IMR-90 (cell line): ENCODE data around the gene CYP27B1. TPM values are rescaled to one million over a fixed set of nuclear protein-coding genes. Genes with fewer than 3 reads are reported as not detected.

Experiments
- ATAC-seq: fragments of 200-7000 bp; cut with Tn5 transposase; 2 replicates; pipeline ENCODE4 v1.9.1; 2020; ENCODE audit warnings: low read depth, mild to moderate bottlenecking, moderate library complexity
- BruUV-seq: library from RNA; stranded (reverse); fragments of 400-500 nt; replicated peaks from 2 replicates; lab custom pipeline; 2021; lab: Mats Ljungman, UMichigan
- CTCF ChIA-PET: fragments of 300-600 bp; formaldehyde crosslinking; extraction: SDS; loops from one replicate; lab custom pipeline; 2021; ENCODE audit warnings: antibody characterized with exemption; lab: Yijun Ruan, JAX
- POLR2A ChIA-PET: fragments of 300-600 bp; sonication (Branson Sonifier 250); formaldehyde crosslinking; loops from one replicate; lab custom pipeline; 2022; ENCODE audit warnings: antibody characterized with exemption; ENCODE audit not compliant: unreplicated experiment; lab: Charles Lee
- DNase-seq: peaks from one replicate; pipeline ENCODE4 v3.0.0; 2013
- H2AFZ ChIP-seq: replicated peaks from 2 replicates; pipeline ENCODE3; 2013; ENCODE audit warnings: low read length, mild to moderate bottlenecking; ENCODE audit not compliant: poor library complexity
- H2AK5ac ChIP-seq: 2 replicates; pipeline ENCODE4 v1.6.1; 2013; ENCODE audit warnings: low read depth, low read length, inconsistent platforms
- H2AK9ac ChIP-seq: replicated peaks from 2 replicates; pipeline ENCODE3; 2013; ENCODE audit warnings: mild to moderate bottlenecking, low read depth, low read length, moderate library complexity; ENCODE audit not compliant: poor library complexity
- H2BK120ac ChIP-seq: 2 replicates; pipeline ENCODE4 v1.6.1; 2013; ENCODE audit warnings: low read depth, low read length, inconsistent platforms
- H2BK15ac ChIP-seq: 3 replicates; pipeline ENCODE4 v1.6.1; 2013; ENCODE audit warnings: low read depth, low read length, inconsistent platforms
- H2BK20ac ChIP-seq: 2 replicates; pipeline ENCODE4 v1.6.1; 2013; ENCODE audit warnings: low read depth, mild to moderate bottlenecking, inconsistent platforms, low read length, moderate library complexity
- H2BK5ac ChIP-seq: 2 replicates; pipeline ENCODE4 v1.6.1; 2013; ENCODE audit warnings: mild to moderate bottlenecking, low read depth, low read length, inconsistent platforms; ENCODE audit not compliant: poor library complexity, severe bottlenecking
- H3K14ac ChIP-seq: replicated peaks from 2 replicates; pipeline ENCODE4 v1.6.1; 2013; ENCODE audit warnings: low read depth, low read length, inconsistent platforms
- H3K18ac ChIP-seq: 2 replicates; pipeline ENCODE4 v1.6.1; 2013; ENCODE audit warnings: low read depth, low read length, control low read depth
- H3K23ac ChIP-seq: 2 replicates; pipeline ENCODE4 v1.6.1; 2013; ENCODE audit warnings: low read depth, low read length, inconsistent platforms
- H3K27ac ChIP-seq: 2 replicates; pipeline ENCODE4 v1.5.1; 2013; ENCODE audit warnings: mild to moderate bottlenecking, control low read depth, low read length; ENCODE audit not compliant: insufficient read depth
- H3K27me3 ChIP-seq: 2 replicates; pipeline ENCODE4 v1.6.1; 2013; ENCODE audit warnings: low read length; ENCODE audit not compliant: control insufficient read depth, insufficient read depth
- H3K36me3 ChIP-seq: 2 replicates; pipeline ENCODE4 v1.6.1; 2013; ENCODE audit warnings: low read length, mixed read lengths; ENCODE audit not compliant: control insufficient read depth, insufficient read depth
- H3K4ac ChIP-seq: 2 replicates; pipeline ENCODE4 v1.6.1; 2013; ENCODE audit warnings: low read depth, low read length, inconsistent platforms
- H3K4me1 ChIP-seq: 2 replicates; pipeline ENCODE4 v1.6.1; 2013; ENCODE audit warnings: low read length, mixed read lengths; ENCODE audit not compliant: control insufficient read depth, insufficient read depth
- H3K4me2 ChIP-seq: 2 replicates; pipeline ENCODE4 v1.6.1; 2013; ENCODE audit warnings: low read depth, mild to moderate bottlenecking, control low read depth, low read length, moderate library complexity
- H3K4me3 ChIP-seq: 2 replicates; pipeline ENCODE4 v1.5.1; 2013; ENCODE audit warnings: low read depth, mild to moderate bottlenecking, control low read depth, low read length, moderate library complexity; ENCODE audit not compliant: insufficient read depth
- H3K56ac ChIP-seq: 2 replicates; pipeline ENCODE4 v1.6.1; 2013; ENCODE audit warnings: low read length, inconsistent platforms; ENCODE audit not compliant: insufficient read depth; ENCODE audit errors: extremely low read depth
- H3K79me1 ChIP-seq, 2 experiments: 2 replicates each; pipeline ENCODE4 v1.6.1; 2013; ENCODE audit warnings: low read length in 2 of 2, inconsistent platforms in 1 of 2, low read depth in 1 of 2
- H3K9ac ChIP-seq: 2 replicates; pipeline ENCODE4 v1.6.1; 2013; ENCODE audit warnings: low read depth, low read length, control low read depth
- H3K9me1 ChIP-seq: 2 replicates; pipeline ENCODE4 v1.6.1; 2013; ENCODE audit warnings: low read length, inconsistent platforms; ENCODE audit not compliant: insufficient read depth
- H3K9me3 ChIP-seq: 2 replicates; pipeline ENCODE4 v1.6.1; 2013; ENCODE audit warnings: low read length; ENCODE audit not compliant: control insufficient read depth, insufficient read depth
- H4K20me1 ChIP-seq: 2 replicates; pipeline ENCODE4 v1.6.1; 2013; ENCODE audit warnings: low read length, inconsistent platforms; ENCODE audit not compliant: insufficient read depth
- H4K5ac ChIP-seq: 2 replicates; pipeline ENCODE4 v1.6.1; 2013; ENCODE audit warnings: mild to moderate bottlenecking, low read depth, low read length, control low read depth
- H4K8ac ChIP-seq, 2 experiments: 2 replicates each; pipeline ENCODE4 v1.6.1; 2013; ENCODE audit warnings: low read depth in 2 of 2, low read length in 2 of 2, control low read depth in 1 of 2, inconsistent platforms in 1 of 2
- H4K91ac ChIP-seq: 2 replicates; pipeline ENCODE4 v1.6.1; 2013; ENCODE audit warnings: low read depth, low read length, inconsistent platforms; ENCODE audit not compliant: insufficient read depth
- WGBS, 2 experiments: methylation state at CpG; one replicate each; pipeline versions ENCODE4 v1.1.5 to v1.1.7; 2013; ENCODE audit warnings: missing lambda C conversion rate in 2 of 2; ENCODE audit not compliant: insufficient read length in 1 of 2; ENCODE audit errors: extremely low coverage in 2 of 2; 5-methylcytosine and 5-hydroxymethylcytosine counted together
- dilution Hi-C: fragments of 300-500 bp; cut with HindIII; formaldehyde crosslinking; loops from one replicate; pipeline ENCODE4 v1.14.3; 2018; ENCODE audit warnings: low sequenced_read_pairs; ENCODE audit not compliant: unreplicated experiment
- in situ Hi-C: fragments of 300-500 bp; cut with MboI; formaldehyde crosslinking; loops from 3 replicates; pipeline ENCODE4 v1.14.3; 2019; ENCODE audit warnings: low sequenced_read_pairs, inconsistent platforms, mixed read lengths
- intact Hi-C: fragments of 100-400 bp; cut with micrococcal nuclease; formaldehyde crosslinking; loops from 2 replicates; pipeline ENCODE4 v1.10.0; 2022
- polyA plus RNA-seq, 3 experiments: library from polyadenylated mRNA; depleted of rRNA; stranded (reverse); fragments of >200 nt; gene quantifications; 2 replicates each; pipeline ENCODE4 v1.2.3, GENCODE V29; 2012; ENCODE audit warnings: low replicate concordance in 1 of 3
- total RNA-seq: library from RNA; depleted of rRNA; stranded (reverse); fragments of >200 nt; gene quantifications from 2 replicates; pipeline ENCODE4 v1.2.3, GENCODE V29; 2012
- TF ChIP-seq, protein P1 (sequence below): fragments of 150-350 bp; IDR thresholded peaks from 2 replicates; pipeline ENCODE4 v1.6.1; 2016; ENCODE audit warnings: low read depth, mild to moderate bottlenecking, low read length, moderate library complexity, borderline replicate concordance

The CYP27B1 gene
- total and polyA plus RNA-seq, 2 of the 4 experiments (the other 2 are of a cell fraction), result 0.36 to 1.3 TPM

DNA sequence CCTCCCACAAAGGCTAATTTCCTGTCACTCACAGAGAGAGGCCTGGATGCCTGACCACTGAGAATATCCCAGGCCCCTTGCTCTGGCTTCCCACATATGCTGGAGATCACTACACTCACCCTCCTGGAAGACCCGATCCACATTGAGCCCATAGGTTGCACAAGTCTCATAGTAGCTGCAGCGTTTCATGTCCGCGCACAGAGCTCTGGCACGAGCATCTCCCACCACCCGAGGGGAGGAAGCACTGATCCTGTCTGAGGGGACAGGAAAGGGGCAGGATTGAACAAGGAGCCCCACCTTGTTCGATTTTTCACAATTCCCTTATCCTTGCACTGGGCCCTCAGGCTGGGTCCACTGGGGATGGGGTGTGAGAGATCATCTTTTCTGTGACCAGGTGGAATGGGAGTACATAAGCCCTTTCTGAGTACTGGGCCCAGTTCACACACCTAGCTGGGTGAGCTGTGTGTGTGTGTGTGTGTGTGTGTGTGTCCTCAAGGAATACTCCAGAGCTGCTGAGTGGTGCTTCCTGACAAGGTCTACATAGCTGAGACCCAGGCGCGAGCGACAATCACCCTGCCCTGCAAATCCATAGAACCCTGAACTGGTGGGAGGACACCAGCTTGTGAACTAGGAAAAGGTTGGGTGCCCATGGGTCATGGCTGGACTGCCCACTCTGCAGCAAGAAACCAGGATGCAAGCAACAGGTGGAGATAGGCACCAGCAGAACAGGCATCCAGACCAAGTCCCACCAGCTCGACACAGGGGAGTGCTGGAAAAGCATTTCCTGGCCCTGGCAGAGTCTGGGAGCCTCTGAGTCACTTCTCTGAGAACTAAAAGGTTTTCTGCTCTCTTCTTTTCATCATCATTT lies 33.9 kb downstream of the CYP27B1 start:
- H2AK5ac ChIP-seq, result no peak overlapping the region
- H3K23ac ChIP-seq, result no peak overlapping the region
- H3K36me3 ChIP-seq, result no peaks in the 10 kb centered on the region
- H3K56ac ChIP-seq, result no peak overlapping the region
- no peak overlapping the region for H3K4ac ChIP-seq
- H3K79me1 ChIP-seq, result no peaks in the 10 kb centered on the region
- in situ Hi-C loops (loop anchor here (10.0 kb wide), 1 partner anchor 148 kb away; no protein-coding TSS in a partner anchor), dilution Hi-C loops (no loop called here), intact Hi-C loops (no loop called here)
- 0 out of 2 replicates have a peak, but pooled peaks cover 3% of the 10 kb centered on the region for H3K4me1 ChIP-seq
- no peak overlapping the region for H2BK20ac ChIP-seq
- H3K9ac ChIP-seq, result no peak overlapping the region
- no peaks in the 10 kb centered on the region for H3K9me3 ChIP-seq
- no peak overlapping the region for H3K4me2 ChIP-seq
- H4K91ac ChIP-seq, result no peak overlapping the region
- ATAC-seq, result no peak
- no peak overlapping the region for H2BK120ac ChIP-seq
- ChIA-PET CTCF (no interaction called here), POLR2A (no interaction called here)
- no peak overlapping the region for H3K18ac ChIP-seq
- H3K14ac ChIP-seq, result no peak overlapping the region
- H2AFZ ChIP-seq, result no peak overlapping the region
- no TSS peak for BruUV-seq
- no peaks in the 10 kb centered on the region for H3K9me1 ChIP-seq
- H3K27me3 ChIP-seq, result peaks cover 68% of the 10 kb centered on the region
- no peak overlapping the region for H3K27ac ChIP-seq
- TF ChIP-seq, protein P1, sequence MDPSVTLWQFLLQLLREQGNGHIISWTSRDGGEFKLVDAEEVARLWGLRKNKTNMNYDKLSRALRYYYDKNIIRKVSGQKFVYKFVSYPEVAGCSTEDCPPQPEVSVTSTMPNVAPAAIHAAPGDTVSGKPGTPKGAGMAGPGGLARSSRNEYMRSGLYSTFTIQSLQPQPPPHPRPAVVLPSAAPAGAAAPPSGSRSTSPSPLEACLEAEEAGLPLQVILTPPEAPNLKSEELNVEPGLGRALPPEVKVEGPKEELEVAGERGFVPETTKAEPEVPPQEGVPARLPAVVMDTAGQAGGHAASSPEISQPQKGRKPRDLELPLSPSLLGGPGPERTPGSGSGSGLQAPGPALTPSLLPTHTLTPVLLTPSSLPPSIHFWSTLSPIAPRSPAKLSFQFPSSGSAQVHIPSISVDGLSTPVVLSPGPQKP, result no peak
- peak; percentile 14 for DNase-seq
- H3K4me3 ChIP-seq, result no peak overlapping the region
- H4K8ac ChIP-seq, result no peak overlapping the region
- no peak overlapping the region for H2BK15ac ChIP-seq
- no peak overlapping the region for H2BK5ac ChIP-seq
- no peak overlapping the region for H4K5ac ChIP-seq
- H2AK9ac ChIP-seq, result peak overlapping the region; percentile 28
- whole genome bisulfite sequencing, 2 experiments, result 100% methylated on average over 3 of the region's 11 CpGs; no CpG with 5 or more reads in 1 of the 2 experiments
- 0 out of 2 replicates have a peak, but pooled peaks cover 10% of the 10 kb centered on the region for H4K20me1 ChIP-seq
